C4-2B (cell line): ENCODE measurements around the gene ARF1.
A peak's percentile ranks its signal among the peaks of the same experiment; 100 is the strongest.

Source experiments
- ZFX ChIP-seq: fragments of 450-650 bp; IDR thresholded peaks from 2 replicates; pipeline ENCODE4 v1.6.1; 2017
- TF ChIP-seq, protein P1 (sequence below): fragments of 450-650 bp; conservative IDR thresholded peaks from 2 replicates; pipeline ENCODE4 v1.5.1; 2017; ENCODE audit warnings: mild to moderate bottlenecking

DNA sequence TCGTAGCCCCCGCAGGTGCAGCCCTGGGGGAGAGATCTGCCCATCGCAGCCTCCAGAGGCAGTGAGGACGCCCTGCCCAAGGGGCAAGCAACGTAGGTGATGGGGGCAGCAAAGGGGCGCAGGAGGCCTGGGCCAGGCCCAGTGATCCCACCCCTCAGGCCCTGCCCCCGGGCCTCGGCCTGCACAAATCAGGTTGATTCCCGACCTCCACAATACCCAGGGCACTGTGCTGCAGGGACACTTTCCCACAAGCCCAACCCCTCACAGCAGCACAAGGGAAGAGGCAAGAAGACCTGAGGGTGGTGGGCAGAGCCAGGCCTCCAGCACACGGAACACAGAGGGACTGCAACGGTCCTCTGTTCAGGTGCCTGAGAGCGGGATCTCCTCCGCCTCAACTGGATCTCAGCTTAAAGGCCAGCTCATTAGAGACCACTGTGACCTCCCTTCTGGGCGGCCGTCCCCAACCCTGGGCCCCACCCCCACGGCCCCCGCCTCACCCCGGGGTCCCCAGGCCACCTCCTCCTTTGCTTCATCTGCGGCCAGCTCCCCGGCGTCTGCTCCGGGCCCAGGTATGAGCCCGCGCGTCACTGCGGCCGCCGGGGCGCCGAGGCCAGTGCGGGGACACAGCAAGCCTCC is 812 bp upstream of the ARF1 start:
- TF ChIP-seq, protein P1, sequence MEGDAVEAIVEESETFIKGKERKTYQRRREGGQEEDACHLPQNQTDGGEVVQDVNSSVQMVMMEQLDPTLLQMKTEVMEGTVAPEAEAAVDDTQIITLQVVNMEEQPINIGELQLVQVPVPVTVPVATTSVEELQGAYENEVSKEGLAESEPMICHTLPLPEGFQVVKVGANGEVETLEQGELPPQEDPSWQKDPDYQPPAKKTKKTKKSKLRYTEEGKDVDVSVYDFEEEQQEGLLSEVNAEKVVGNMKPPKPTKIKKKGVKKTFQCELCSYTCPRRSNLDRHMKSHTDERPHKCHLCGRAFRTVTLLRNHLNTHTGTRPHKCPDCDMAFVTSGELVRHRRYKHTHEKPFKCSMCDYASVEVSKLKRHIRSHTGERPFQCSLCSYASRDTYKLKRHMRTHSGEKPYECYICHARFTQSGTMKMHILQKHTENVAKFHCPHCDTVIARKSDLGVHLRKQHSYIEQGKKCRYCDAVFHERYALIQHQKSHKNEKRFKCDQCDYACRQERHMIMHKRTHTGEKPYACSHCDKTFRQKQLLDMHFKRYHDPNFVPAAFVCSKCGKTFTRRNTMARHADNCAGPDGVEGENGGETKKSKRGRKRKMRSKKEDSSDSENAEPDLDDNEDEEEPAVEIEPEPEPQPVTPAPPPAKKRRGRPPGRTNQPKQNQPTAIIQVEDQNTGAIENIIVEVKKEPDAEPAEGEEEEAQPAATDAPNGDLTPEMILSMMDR, result no peak
- peak; percentile 45; the same call in 1 of the 2 replicates for TF ChIP-seq ZFX
